GM19468 (cell line): ENCODE data around the gene RMI2.

Experiments
- ATAC-seq: cut with Tn5 transposase; IDR thresholded peaks from one replicate; pipeline ENCODE4 v1.9.1; 2021; ENCODE audit warnings: mild to moderate bottlenecking, moderate library complexity, moderate number of reproducible peaks; ENCODE audit not compliant: unreplicated experiment; ENCODE audit errors: extremely low read depth

RMI2 gene

GRCh38 chr16:11395008-11395948, 50.0 kb downstream of the RMI2 start:
- ATAC-seq, result no peak

- no peak for ATAC-seq
Observed at GRCh38 chr16:11395949-11396240, 50.6 kb downstream of the RMI2 start.

DNA sequence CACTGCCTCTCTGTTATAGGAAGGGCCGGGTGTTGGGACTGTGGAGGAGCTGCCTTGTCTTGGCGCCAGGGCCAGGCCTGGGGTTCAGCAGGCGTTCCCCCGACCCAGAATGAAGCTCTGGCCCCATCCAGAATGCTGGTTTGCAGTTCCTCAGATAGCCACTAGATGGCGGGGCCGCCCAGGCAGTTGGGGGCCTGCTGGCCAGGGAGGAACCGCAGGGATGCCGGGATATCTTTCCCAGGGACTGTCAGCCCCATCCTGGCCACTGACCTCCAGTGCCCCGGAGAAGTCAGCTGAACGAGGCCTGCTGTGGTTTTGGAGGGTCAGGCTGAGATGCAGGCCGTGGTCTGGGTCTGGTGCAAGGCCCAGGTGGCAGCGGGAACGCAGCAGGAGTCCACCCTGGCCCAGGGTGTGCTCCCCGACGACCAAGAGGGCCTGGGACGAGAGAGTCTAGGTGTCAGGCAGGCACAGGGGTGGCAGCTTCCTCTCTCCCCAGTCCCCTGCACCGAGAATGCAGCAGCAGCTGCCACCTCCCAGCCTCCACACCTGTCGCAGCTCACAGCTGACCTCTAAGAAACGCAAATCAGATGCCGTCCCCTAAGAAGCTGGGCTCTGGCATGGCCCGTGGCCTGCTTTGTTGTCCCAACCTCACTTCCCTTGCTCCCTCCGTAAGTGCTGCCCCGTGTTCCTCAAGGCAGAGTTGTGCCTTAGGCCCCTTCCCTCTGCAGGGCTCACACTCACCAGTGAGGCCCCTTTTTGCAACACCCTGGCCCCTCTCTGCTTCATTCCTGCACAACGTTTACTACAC, 51.2 kb downstream of the RMI2 start:
- ATAC-seq, result no peak

GRCh38 chr16:11398136-11398535, 52.9 kb downstream of the RMI2 start:
- ATAC-seq, result no peak

- ATAC-seq, result no peak
Observed at GRCh38 chr16:11398851-11399250, 53.6 kb downstream of the RMI2 start.

GRCh38 chr16:11399261-11399831, 54.1 kb downstream of the RMI2 start:
- no peak for ATAC-seq

DNA sequence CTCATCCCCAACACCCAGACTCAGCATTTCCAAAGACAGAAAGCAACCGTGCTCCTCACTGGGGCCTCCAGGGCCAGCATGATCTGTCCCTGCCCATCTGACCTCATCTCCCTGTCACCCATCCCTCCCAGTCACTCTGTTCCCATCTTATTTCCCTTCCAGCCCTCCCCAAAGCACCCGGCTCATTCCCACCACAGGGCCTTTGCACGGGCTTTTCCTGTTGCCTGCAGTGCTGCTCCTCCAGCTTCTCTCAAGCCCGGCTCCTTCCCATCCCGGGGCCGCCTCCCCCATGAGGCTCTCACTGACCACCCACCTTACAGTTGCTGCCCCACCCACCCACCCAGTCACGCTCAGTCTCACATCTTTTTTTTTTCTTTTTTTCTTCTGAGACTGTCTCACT, 54.8 kb downstream of the RMI2 start:
- ATAC-seq, result no peak
